ENCODE measurements around the gene MSMO1. TPM values are rescaled to one million over a fixed set of nuclear protein-coding genes. Genes with fewer than 3 reads are reported as not detected.

Gene MSMO1
- total and polyA plus RNA-seq, 2 of the 8 experiments (the other 6 are each of a cell fraction or from before 2014, with no cell fraction given): 79.8 to 109 TPM

DNA sequence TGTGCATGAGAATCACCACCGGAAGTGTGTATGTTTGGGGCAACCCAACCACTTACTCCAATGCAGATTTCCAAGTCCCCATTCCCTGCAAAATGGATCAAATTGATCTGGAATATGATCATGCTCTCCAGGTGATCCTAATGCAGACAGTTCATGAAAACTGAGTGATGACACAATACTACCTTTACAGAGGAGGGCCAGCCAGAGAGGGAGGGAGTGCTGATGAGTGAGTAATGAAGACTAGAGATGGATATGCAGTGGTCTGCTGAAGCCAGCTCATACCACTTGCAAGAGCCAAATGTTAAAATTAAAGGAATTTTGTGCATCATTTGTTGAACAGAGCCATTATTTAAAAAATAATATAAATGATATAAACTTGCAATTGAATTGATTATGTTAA lies 41.1 kb downstream of the MSMO1 start:
- Histone ChIP-seq H3K4me1 (replicated peaks in 1 of 4; ENCODE audit: control insufficient read depth in 3 of 4, insufficient read depth in 4 of 4, low read length in 3 of 4) (peaks cover 0 to 6% (median 2%) of the 10 kb centered on the region in 4 experiments; a peak in 2 of 7 replicates), H3K4me2 (ENCODE audit: insufficient read depth in 1 of 2, low read depth in 2 of 2, low read length in 2 of 2) (no peak overlapping the region; a peak in 1 of 4 replicates), H4K20me1 (replicated peaks in 1 of 2; ENCODE audit: control insufficient read depth in 1 of 2, insufficient read depth in 2 of 2, low read length in 2 of 2) (no peaks in the 10 kb centered on the region), H2BK12ac (ENCODE audit: low read depth, low read length) (no peak overlapping the region), H3K79me2 (ENCODE audit: control insufficient read depth in 1 of 2, insufficient read depth in 2 of 2, low read length in 2 of 2) (no peaks in the 10 kb centered on the region), H3K27me3 (replicated peaks in 1 of 4; ENCODE audit: control insufficient read depth in 3 of 4, extremely low read depth in 1 of 4, insufficient read depth in 3 of 4, low read length in 3 of 4) (no peaks in the 10 kb centered on the region), H3K36me3 (ENCODE audit: control insufficient read depth in 2 of 4, insufficient read depth in 4 of 4, low read length in 3 of 4) (no peaks in the 10 kb centered on the region), H3K27ac (ENCODE audit: low read depth, low read length) (no peak overlapping the region), H4K91ac (replicated peaks; ENCODE audit: insufficient read length, low read length) (no peak overlapping the region), H3K9ac (replicated peaks in 1 of 4; ENCODE audit: extremely low read depth in 1 of 4, low read depth in 3 of 4, low read length in 3 of 4) (no peak overlapping the region), H3K23ac (ENCODE audit: insufficient read length) (no peak overlapping the region), H3K14ac (ENCODE audit: insufficient read length) (no peak overlapping the region), H2AFZ (ENCODE audit: low read length) (no peak overlapping the region), H3K18ac (ENCODE audit: extremely low read depth, low read length) (no peak overlapping the region), H3K23me2 (ENCODE audit: low read depth, low read length) (no peaks in the 10 kb centered on the region), H3K4ac (replicated peaks; ENCODE audit: insufficient read length, low read depth, low read length) (peak overlapping the region; percentile 32), H3K4me3 (ENCODE audit: extremely low read depth in 1 of 4, insufficient read depth in 2 of 4, low read depth in 3 of 4, low read length in 4 of 4) (no peak overlapping the region), H4K8ac (ENCODE audit: extremely low read depth, insufficient read depth, low read length) (no peak overlapping the region), H2BK120ac (replicated peaks; ENCODE audit: low read depth, low read length) (no peak overlapping the region), H3K56ac (replicated peaks; ENCODE audit: insufficient read length, low read depth, low read length) (no peak overlapping the region), H2BK20ac (ENCODE audit: low read length) (no peak overlapping the region), H4K5ac (ENCODE audit: insufficient read length, low read depth, low read length) (no peak overlapping the region), H3K79me1 (ENCODE audit: low read depth, low read length) (no peaks in the 10 kb centered on the region), H2AK5ac (ENCODE audit: low read depth, low read length) (no peak overlapping the region), H2BK15ac (ENCODE audit: low read length) (no peak overlapping the region), H3K9me3 (ENCODE audit: insufficient read depth in 2 of 2, low read depth in 1 of 2, low read length in 1 of 2) (no peaks in the 10 kb centered on the region), H2BK5ac (ENCODE audit: low read depth, low read length) (no peak overlapping the region)
- POLR2A ChIA-PET (ENCODE audit: partially characterized antibody): no interaction called here
- WGBS, 2 experiments (ENCODE audit: extremely low coverage in 1 of 2, insufficient coverage in 1 of 2, insufficient read length in 1 of 2, insufficient replicate concordance in 2 of 2, low coverage in 1 of 2, low lambda C conversion rate in 2 of 2, missing lambda C conversion rate in 1 of 2): 80% methylated on average over 1 of the region's 1 CpG; no CpG with 5 or more reads in 1 of the 2 experiments
- FAIRE-seq: no peak
- DNase-seq (ENCODE audit: low read depth in 1 of 2, low spot score in 2 of 2): no peak
- CTCF ChIA-PET (ENCODE audit: partially characterized antibody): interaction anchor here (0.9 to 1.8 kb wide), 2 partner anchors 11 to 13 kb away, joined by 3 to 5 read pairs; no protein-coding TSS in a partner anchor
- no peak for TF ChIP-seq POLR2AphosphoS5 (IDR thresholded peaks at IDR 0.05; ENCODE audit: low read depth, low read length)
- no peak for TF ChIP-seq BACH1 (IDR thresholded peaks at IDR 0.05; ENCODE audit: low read length)
- TF ChIP-seq RAD21 (IDR thresholded peaks at IDR 0.05 in 1 of 2, conservative IDR thresholded peaks at IDR 0.05 in 1 of 2; ENCODE audit: low read depth in 2 of 2, low read length in 2 of 2): no peak
- TF ChIP-seq NANOG (IDR thresholded peaks at IDR 0.05; ENCODE audit: insufficient read depth, low read depth, low read length, poor library complexity, severe bottlenecking): no peak
- no peak for TF ChIP-seq SAP30 (IDR thresholded peaks at IDR 0.05; ENCODE audit: insufficient read depth, insufficient replicate concordance, low read length)
- TF ChIP-seq SUZ12 (IDR thresholded peaks at IDR 0.05; ENCODE audit: low read length): no peak
- no peak for TF ChIP-seq SP1 (IDR thresholded peaks at IDR 0.05; ENCODE audit: low read depth, low read length)
- TF ChIP-seq ASH2L (IDR thresholded peaks at IDR 0.05; ENCODE audit: low read length): no peak
- TF ChIP-seq TBP (IDR thresholded peaks at IDR 0.05; ENCODE audit: low read depth, low read length): no peak
- TF ChIP-seq TAF7 (optimal IDR thresholded peaks at IDR 0.05; ENCODE audit: borderline replicate concordance, low read depth, low read length): no peak
- no peak for TF ChIP-seq GABPA (IDR thresholded peaks at IDR 0.05; ENCODE audit: borderline replicate concordance, insufficient read depth, low read length)
